ENCODE results near the gene MRM1.

MRM1 gene

GRCh38 chr17:36647636-36648035 is 46.3 kb downstream of the MRM1 start:
- TF ChIP-seq JUND (IDR thresholded peaks at IDR 0.05; ENCODE audit: low read depth), result no peak
- no peak for DNase-seq (ENCODE audit: low read depth in 1 of 2, low spot score in 1 of 2)
- in situ Hi-C loops (cut with HindIII; ENCODE audit: low pct_unique_long_range_greater_than_20kb, low sequenced_read_pairs), result no loop called here

GRCh38 chr17:36650096-36650775 is 48.9 kb downstream of the MRM1 start:
- in situ Hi-C loops (cut with HindIII; ENCODE audit: low pct_unique_long_range_greater_than_20kb, low sequenced_read_pairs), result no loop called here
- no peak for DNase-seq (ENCODE audit: low read depth in 1 of 2, low spot score in 1 of 2)
- no peak for TF ChIP-seq JUND (IDR thresholded peaks at IDR 0.05; ENCODE audit: low read depth)

GRCh38 chr17:36653374-36653773 is 52.0 kb downstream of the MRM1 start:
- no peak for TF ChIP-seq JUND (IDR thresholded peaks at IDR 0.05; ENCODE audit: low read depth)
- in situ Hi-C loops (cut with HindIII; ENCODE audit: low pct_unique_long_range_greater_than_20kb, low sequenced_read_pairs), result no loop called here
- DNase-seq (ENCODE audit: low read depth in 1 of 2, low spot score in 1 of 2), result no peak

GRCh38 chr17:36653856-36654255 is 52.5 kb downstream of the MRM1 start:
- no peak for TF ChIP-seq JUND (IDR thresholded peaks at IDR 0.05; ENCODE audit: low read depth)
- DNase-seq (ENCODE audit: low read depth in 1 of 2, low spot score in 1 of 2), result no peak
- in situ Hi-C loops (cut with HindIII; ENCODE audit: low pct_unique_long_range_greater_than_20kb, low sequenced_read_pairs), result no loop called here

GRCh38 chr17:36655726-36656125 is 54.3 kb downstream of the MRM1 start:
- in situ Hi-C loops (cut with HindIII; ENCODE audit: low pct_unique_long_range_greater_than_20kb, low sequenced_read_pairs), result no loop called here
- no peak for TF ChIP-seq JUND (IDR thresholded peaks at IDR 0.05; ENCODE audit: low read depth)
- DNase-seq (ENCODE audit: low read depth in 1 of 2, low spot score in 1 of 2), result no peak

- in situ Hi-C loops (cut with HindIII; ENCODE audit: low pct_unique_long_range_greater_than_20kb, low sequenced_read_pairs), result no loop called here
- TF ChIP-seq JUND (IDR thresholded peaks at IDR 0.05; ENCODE audit: low read depth), result no peak
- no peak for DNase-seq (ENCODE audit: low read depth in 1 of 2, low spot score in 1 of 2)
These were observed 56.0 kb downstream of the MRM1 start for GRCh38 chr17:36657390-36657762.

- in situ Hi-C loops (cut with HindIII; ENCODE audit: low pct_unique_long_range_greater_than_20kb, low sequenced_read_pairs), result no loop called here
- TF ChIP-seq JUND (IDR thresholded peaks at IDR 0.05; ENCODE audit: low read depth), result no peak
- no peak for DNase-seq (ENCODE audit: low read depth in 1 of 2, low spot score in 1 of 2)
These were observed 56.5 kb downstream of the MRM1 start for GRCh38 chr17:36657763-36658490.
